Motor neuron (in vitro differentiated cells): ENCODE measurements around the gene TMEM125. TPM values are rescaled to one million over a fixed set of nuclear protein-coding genes. Genes with fewer than 3 reads are reported as not detected.

Source experiments
- ATAC-seq, 8 experiments: fragments of 200-7000 bp; cut with Tn5 transposase; replicated peaks in 6 of 8; 2 replicates each; pipeline ENCODE4 v1.8.0; 2021; ENCODE audit warnings: mild to moderate bottlenecking in 8 of 8, moderate library complexity in 8 of 8
- H3K27ac ChIP-seq, 2 donors: fragments of 250-450 bp; sonication (Bioruptor Pico); 2 replicates each; pipeline ENCODE4 v1.9.0; 2021; ENCODE audit warnings: antibody characterized with exemption in 2 of 2, mild to moderate bottlenecking in 2 of 2, moderate library complexity in 1 of 2
- H3K4me1 ChIP-seq, 2 donors: fragments of 250-450 bp; sonication (Bioruptor Pico); replicated peaks in 1 of 2; 2 replicates each; pipeline ENCODE4 v1.6.1; 2021; ENCODE audit warnings: antibody characterized with exemption in 2 of 2, mild to moderate bottlenecking in 2 of 2, moderate library complexity in 1 of 2
- H3K4me3 ChIP-seq, 5 donors: fragments of 250-450 bp; sonication (Bioruptor Pico); 2 replicates each; pipeline ENCODE4 v1.9.0; 2021; ENCODE audit warnings: antibody characterized with exemption in 5 of 5, mild to moderate bottlenecking in 5 of 5, moderate library complexity in 4 of 5
- WGBS, 10 experiments: fragments of 450-650 bp; shearing (Covaris generic); methylation state at CpG; one replicate each; pipeline ENCODE4 v1.0.0; 2022; 5-methylcytosine and 5-hydroxymethylcytosine counted together
- in situ Hi-C, 9 experiments: fragments of 400-800 bp; cut with MboI; loops; one replicate each; pipeline ENCODE4 v1.15.0; 2021; ENCODE audit warnings: low sequenced_read_pairs in 9 of 9, low pct_unique_long_range_greater_than_20kb in 2 of 9; ENCODE audit not compliant: unreplicated experiment in 9 of 9
- total RNA-seq, 8 experiments: library from RNA; unstranded; fragments of 300-600 nt; gene quantifications; 2 replicates each; pipeline versions ENCODE4 v1.2.3 to v1.2.4, GENCODE V29; 2022

TMEM125 gene
- total RNA-seq, 8 experiments from 2014 or later, result 0.11 to 4.7 (median 0.34) TPM; not detected in 4

- peaks cover 31 to 35% of the 10 kb centered on the region in 2 donors for H3K4me1 ChIP-seq
- in situ Hi-C loops, result no loop called here
- H3K27ac ChIP-seq, result no peak overlapping the region
- 60 to 100% (median 90%) methylated on average over 1 to 2 of the region's 2 CpGs; no CpG with 5 or more reads in 4 of the 10 experiments for WGBS, 10 experiments
- no peak overlapping the region for H3K4me3 ChIP-seq
- no peak for ATAC-seq
Measured at GRCh38 chr1:43293176-43293575, 23.4 kb downstream of the TMEM125 start.

- H3K27ac ChIP-seq, result no peak overlapping the region
- in situ Hi-C loops, result no loop called here
- peak; percentile 45 to 92 (median 87) for ATAC-seq
- WGBS, 10 experiments, result 13 to 80% (median 60%) methylated on average over 1 to 7 of the region's 7 CpGs; no CpG with 5 or more reads in 2 of the 10 experiments
- H3K4me3 ChIP-seq, result no peak overlapping the region
- H3K4me1 ChIP-seq, result peaks cover 25 to 28% of the 10 kb centered on the region in 2 donors
Measured at GRCh38 chr1:43293896-43294760, 24.3 kb downstream of the TMEM125 start.

GRCh38 chr1:43294761-43295160 lies 25.0 kb downstream of the TMEM125 start:
- ATAC-seq, result peak in 3 of 8 experiments; percentile 15 to 20 (median 20)
- Histone ChIP-seq H3K4me1 (peaks cover 25 to 28% of the 10 kb centered on the region in 2 donors), H3K27ac (no peak overlapping the region), H3K4me3 (no peak overlapping the region)
- in situ Hi-C loops, result no loop called here
- WGBS, 10 experiments, result 87 to 100% (median 90%) methylated on average over 1 to 5 of the region's 8 CpGs; no CpG with 5 or more reads in 5 of the 10 experiments

- H3K4me3 ChIP-seq, result no peak overlapping the region
- in situ Hi-C loops, result no loop called here
- H3K27ac ChIP-seq, result no peak overlapping the region
- WGBS, 10 experiments, result 0 to 78% (median 35%) methylated on average over 1 of the region's 1 CpG; no CpG with 5 or more reads in 2 of the 10 experiments
- no peak for ATAC-seq
- peaks cover 34 to 41% of the 10 kb centered on the region in 2 donors for H3K4me1 ChIP-seq
Measured at GRCh38 chr1:43296207-43296606, 26.4 kb downstream of the TMEM125 start.

GRCh38 chr1:43298055-43298454 lies 28.3 kb downstream of the TMEM125 start:
- WGBS, 10 experiments, result 78 to 100% (median 87%) methylated on average over 1 of the region's 1 CpG; no CpG with 5 or more reads in 6 of the 10 experiments
- ATAC-seq, result no peak
- no peak overlapping the region for H3K4me3 ChIP-seq
- peaks cover 34 to 36% of the 10 kb centered on the region in 2 donors for H3K4me1 ChIP-seq
- no peak overlapping the region for H3K27ac ChIP-seq
- in situ Hi-C loops, result no loop called here

GRCh38 chr1:43299101-43299500 lies 29.3 kb downstream of the TMEM125 start:
- in situ Hi-C loops, result no loop called here
- H3K4me1 ChIP-seq, result peaks cover 32 to 34% of the 10 kb centered on the region in 2 donors
- no peak overlapping the region for H3K27ac ChIP-seq
- ATAC-seq, result no peak
- no peak overlapping the region for H3K4me3 ChIP-seq

- in situ Hi-C loops, result no loop called here
- peak within 1 kb of the TSS in 1 of 2 donors; percentile 48 for H3K27ac ChIP-seq
- H3K4me3 ChIP-seq, result peak within 1 kb of the TSS in 1 of 5 donors; percentile 13
- ATAC-seq, result peak in 5 of 8 experiments; percentile 24 to 85 (median 78)
- WGBS, 10 experiments, result 51 to 65% methylated on average over 3 to 6 of the region's 10 CpGs; no CpG with 5 or more reads in 8 of the 10 experiments
- H3K4me1 ChIP-seq, result peaks cover 21 to 24% of the 10 kb centered on the region in 2 donors
Measured at GRCh38 chr1:43300378-43301094, 30.8 kb downstream of the TMEM125 start, which contains the start of gene TIE1. Gene TIE1 (plus strand): TSS chr1:43300982. CDS start chr1:43301072, 90 bp downstream.

- 71 to 100% (median 83%) methylated on average over 1 of the region's 1 CpG; no CpG with 5 or more reads in 5 of the 10 experiments for WGBS, 10 experiments
- H3K27ac ChIP-seq, result no peak overlapping the region
- no peak overlapping the region for H3K4me3 ChIP-seq
- H3K4me1 ChIP-seq, result peaks cover 14 to 18% of the 10 kb centered on the region in 2 donors
- no peak for ATAC-seq
- in situ Hi-C loops, result no loop called here
Measured at GRCh38 chr1:43302201-43302600, 32.4 kb downstream of the TMEM125 start.

GRCh38 chr1:43302721-43303470 lies 33.1 kb downstream of the TMEM125 start:
- no peak overlapping the region for H3K4me3 ChIP-seq
- peak in 2 of 8 experiments; percentile 9 to 37 for ATAC-seq
- no peak overlapping the region for H3K27ac ChIP-seq
- in situ Hi-C loops, result no loop called here
- peaks cover 14 to 18% of the 10 kb centered on the region in 2 donors for H3K4me1 ChIP-seq
- 60 to 89% (median 73%) methylated on average over 1 to 7 of the region's 7 CpGs; no CpG with 5 or more reads in 2 of the 10 experiments for WGBS, 10 experiments

- H3K27ac ChIP-seq, result peak overlapping the region in 1 of 2 donors; percentile 23
- peak in 2 of 8 experiments; percentile 23 to 31 for ATAC-seq
- 75 to 100% (median 84%) methylated on average over 1 to 7 of the region's 8 CpGs; no CpG with 5 or more reads in 4 of the 10 experiments for WGBS, 10 experiments
- H3K4me1 ChIP-seq, result peaks cover 14 to 18% of the 10 kb centered on the region in 2 donors
- in situ Hi-C loops, result no loop called here
- no peak overlapping the region for H3K4me3 ChIP-seq
Measured at GRCh38 chr1:43303471-43304313, 33.9 kb downstream of the TMEM125 start.

- Histone ChIP-seq H3K4me1 (peaks cover 14 to 18% of the 10 kb centered on the region in 2 donors), H3K27ac (peak overlapping the region in 1 of 2 donors; percentile 23), H3K4me3 (no peak overlapping the region)
- no peak for ATAC-seq
- in situ Hi-C loops, result no loop called here
- 0 to 64% (median 29%) methylated on average over 1 to 8 of the region's 8 CpGs; no CpG with 5 or more reads in 1 of the 10 experiments for WGBS, 10 experiments
Measured at GRCh38 chr1:43304314-43304681, 34.5 kb downstream of the TMEM125 start.
